Caco-2 (cell line): Measurements from ENCODE around the gene LRP5. TPM values are rescaled to one million over a fixed set of nuclear protein-coding genes. Genes with fewer than 3 reads are reported as not detected.

Experiments
- BruUV-seq: library from RNA; stranded (reverse); fragments of 400-500 nt; replicated peaks from 2 replicates; lab custom pipeline; 2021; lab: Mats Ljungman, UMichigan
- CTCF ChIA-PET: fragments of 300-600 bp; sonication (Branson Sonifier 250); formaldehyde crosslinking; loops from one replicate; lab custom pipeline; 2022; ENCODE audit warnings: antibody characterized with exemption; lab: Charles Lee
- POLR2A ChIA-PET: fragments of 300-600 bp; sonication (Branson Sonifier 250); formaldehyde crosslinking; loops from one replicate; lab custom pipeline; 2022; ENCODE audit warnings: antibody characterized with exemption; lab: Charles Lee
- DNase-seq, 2 experiments: peaks; one replicate each; pipeline versions ENCODE4 v3.0.0 to v3.0.0-alpha.2; 2020 to 2022
- H3K27me3 ChIP-seq: replicated peaks from 2 replicates; pipeline ENCODE4 v1.6.0; 2011; ENCODE audit warnings: low read length; ENCODE audit not compliant: control insufficient read depth, insufficient read depth
- H3K36me3 ChIP-seq: 2 replicates; pipeline ENCODE4 v1.5.1; 2011; ENCODE audit warnings: low read length; ENCODE audit not compliant: control insufficient read depth, insufficient read depth
- H3K4me1 ChIP-seq: fragments of 250-450 bp; sonication (Bioruptor Pico); 2 replicates; pipeline ENCODE4 v1.5.1; 2020; ENCODE audit warnings: mild to moderate bottlenecking
- H3K4me3 ChIP-seq: 2 replicates; pipeline ENCODE4 v1.5.1; 2011; ENCODE audit warnings: low read depth, mild to moderate bottlenecking, control low read depth, low read length
- H3K9me3 ChIP-seq: fragments of 250-450 bp; sonication (Bioruptor Pico); 2 replicates; pipeline ENCODE4 v1.5.1; 2020; ENCODE audit warnings: mild to moderate bottlenecking, moderate library complexity
- H3K27ac Mint-ChIP-seq: one replicate; pipeline ENCODE4 v1.8.0; 2022; ENCODE audit warnings: mixed read lengths; ENCODE audit not compliant: unreplicated experiment
- H3K27me3 Mint-ChIP-seq: one replicate; pipeline ENCODE4 v1.8.0; 2022; ENCODE audit warnings: mixed read lengths; ENCODE audit not compliant: insufficient read depth, unreplicated experiment
- H3K36me3 Mint-ChIP-seq: one replicate; pipeline ENCODE4 v1.8.0; 2022; ENCODE audit warnings: mild to moderate bottlenecking, mixed read lengths; ENCODE audit not compliant: insufficient read depth, unreplicated experiment
- H3K4me1 Mint-ChIP-seq: one replicate; pipeline ENCODE4 v1.8.0; 2022; ENCODE audit warnings: low read depth, mixed read lengths; ENCODE audit not compliant: unreplicated experiment
- H3K4me3 Mint-ChIP-seq: one replicate; pipeline ENCODE4 v1.8.0; 2022; ENCODE audit warnings: mild to moderate bottlenecking, moderate library complexity, mixed read lengths; ENCODE audit not compliant: unreplicated experiment
- H3K9me3 Mint-ChIP-seq: one replicate; pipeline ENCODE4 v1.8.0; 2022; ENCODE audit warnings: mixed read lengths; ENCODE audit not compliant: unreplicated experiment
- intact Hi-C: fragments of 100-400 bp; cut with micrococcal nuclease; formaldehyde crosslinking; loops from one replicate; pipeline ENCODE4 v1.10.0; 2022; ENCODE audit not compliant: unreplicated experiment
- total RNA-seq: library from RNA; stranded (reverse); gene quantifications from 2 replicates; pipeline ENCODE4 v1.2.3, GENCODE V29; 2022
- TF ChIP-seq, protein P1 (sequence below), 2 experiments: fragments of 200-600 bp in 1 of 2; IDR thresholded peaks; 1 replicate in 1 of 2; 2 replicates in 1 of 2; pipeline versions ENCODE4 v1.5.1 to v1.8.0; 2011 to 2022; ENCODE audit warnings: antibody characterized with exemption in 1 of 2, control low read depth in 1 of 2, inconsistent platforms in 1 of 2, low read depth in 1 of 2, low read length in 1 of 2, mild to moderate bottlenecking in 1 of 2, moderate library complexity in 1 of 2; ENCODE audit not compliant: insufficient read depth in 1 of 2, severe bottlenecking in 1 of 2, unreplicated experiment in 1 of 2

The LRP5 gene
- total RNA-seq, 1 experiment from 2014 or later = 94.3 TPM

DNA sequence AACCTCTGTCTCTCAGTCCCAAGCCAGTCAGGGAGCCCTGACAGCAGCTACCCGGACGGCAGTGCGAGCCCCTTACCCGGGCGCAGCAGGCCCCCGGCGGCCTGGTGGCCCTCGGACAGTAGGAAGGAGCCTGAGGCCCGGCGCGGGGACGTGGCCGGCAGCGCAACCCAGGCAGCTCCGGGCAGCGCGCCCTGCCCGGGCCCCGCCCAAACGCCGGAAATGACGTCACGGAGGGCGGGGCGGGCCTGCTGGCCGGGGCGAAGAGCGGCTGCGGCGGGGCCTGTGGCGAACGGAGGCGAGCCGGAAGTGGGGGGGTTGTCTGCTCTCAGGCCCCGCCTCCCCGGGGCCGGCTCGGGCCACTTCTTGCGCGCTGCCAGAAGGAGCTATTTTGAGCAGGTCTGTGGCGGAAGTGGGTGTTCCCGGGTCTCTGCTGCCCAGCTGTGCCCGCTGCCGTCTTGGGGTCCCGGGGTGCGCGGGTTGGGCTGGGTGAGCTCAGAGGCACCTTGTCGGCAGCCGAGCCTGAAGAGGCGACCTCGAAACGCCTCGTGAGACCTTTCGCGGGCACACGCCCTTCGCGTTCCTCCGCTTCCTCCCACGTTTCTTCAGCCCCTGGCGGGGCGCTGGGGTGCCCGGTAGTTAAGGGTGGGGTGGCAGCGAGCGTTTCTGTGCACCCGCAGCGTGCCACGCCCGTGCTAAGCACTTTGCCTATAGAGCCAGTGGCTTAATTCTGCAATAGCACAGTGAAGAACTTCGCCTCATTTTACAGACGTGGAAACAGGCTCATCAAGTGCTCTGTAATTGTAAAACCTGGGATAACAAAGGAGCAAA is 40.4 kb upstream of the LRP5 start, which contains the start of gene C11orf24:
TSS of gene C11orf24 (minus strand) at position 193 of the 828 bp plus-strand sequence. CDS start 8,206 bp downstream, outside the sequence.
- TF ChIP-seq, protein P1, sequence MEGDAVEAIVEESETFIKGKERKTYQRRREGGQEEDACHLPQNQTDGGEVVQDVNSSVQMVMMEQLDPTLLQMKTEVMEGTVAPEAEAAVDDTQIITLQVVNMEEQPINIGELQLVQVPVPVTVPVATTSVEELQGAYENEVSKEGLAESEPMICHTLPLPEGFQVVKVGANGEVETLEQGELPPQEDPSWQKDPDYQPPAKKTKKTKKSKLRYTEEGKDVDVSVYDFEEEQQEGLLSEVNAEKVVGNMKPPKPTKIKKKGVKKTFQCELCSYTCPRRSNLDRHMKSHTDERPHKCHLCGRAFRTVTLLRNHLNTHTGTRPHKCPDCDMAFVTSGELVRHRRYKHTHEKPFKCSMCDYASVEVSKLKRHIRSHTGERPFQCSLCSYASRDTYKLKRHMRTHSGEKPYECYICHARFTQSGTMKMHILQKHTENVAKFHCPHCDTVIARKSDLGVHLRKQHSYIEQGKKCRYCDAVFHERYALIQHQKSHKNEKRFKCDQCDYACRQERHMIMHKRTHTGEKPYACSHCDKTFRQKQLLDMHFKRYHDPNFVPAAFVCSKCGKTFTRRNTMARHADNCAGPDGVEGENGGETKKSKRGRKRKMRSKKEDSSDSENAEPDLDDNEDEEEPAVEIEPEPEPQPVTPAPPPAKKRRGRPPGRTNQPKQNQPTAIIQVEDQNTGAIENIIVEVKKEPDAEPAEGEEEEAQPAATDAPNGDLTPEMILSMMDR (IDR thresholded peaks at IDR 0.05; ENCODE audit: insufficient read depth in 1 of 2, low read depth in 1 of 2, low read length in 1 of 2, severe bottlenecking in 1 of 2, unreplicated experiment in 1 of 2) = peak in 1 of 2 experiments; percentile 10
- H3K36me3 Mint-ChIP-seq = peaks cover 29% of the 10 kb centered on the region
- peak within 1 kb of the TSS; percentile 98 for H3K27ac Mint-ChIP-seq
- POLR2A ChIA-PET = interaction anchor here (0.5 to 2.4 kb wide), 23 partner anchors 15 to 1592 kb away, joined by 3 to 43 read pairs (median 3); partner anchors contain the start of genes LRP5 and PPP6R3
- no peaks in the 10 kb centered on the region for H3K27me3 Mint-ChIP-seq
- peak within 1 kb of the TSS; percentile 93 for H3K4me3 ChIP-seq
- H3K4me1 ChIP-seq = peaks cover 33% of the 10 kb centered on the region
- peak within 1 kb of the TSS; percentile 100 for H3K4me3 Mint-ChIP-seq
- peaks cover 28% of the 10 kb centered on the region for H3K4me1 Mint-ChIP-seq
- peak; percentile 97 to 100 for DNase-seq
- peaks cover 10% of the 10 kb centered on the region for H3K36me3 ChIP-seq
- H3K27me3 ChIP-seq = no peaks in the 10 kb centered on the region
- H3K9me3 ChIP-seq = no peaks in the 10 kb centered on the region
- CTCF ChIA-PET = interaction anchor here (0.6 to 3.2 kb wide), 10 partner anchors 9 to 262 kb away, joined by 3 to 55 read pairs (median 4); partner anchors contain the start of gene ALDH3B1
- BruUV-seq = TSS peak; percentile 90
- intact Hi-C loops = loop anchor here (1.0 to 10.0 kb wide), 5 partner anchors 15 to 157 kb away; no protein-coding TSS in a partner anchor
- no peaks in the 10 kb centered on the region for H3K9me3 Mint-ChIP-seq

GRCh38 chr11:68273026-68273738 is 39.2 kb upstream of the LRP5 start:
- TF ChIP-seq, protein P1 (IDR thresholded peaks at IDR 0.05; ENCODE audit: insufficient read depth in 1 of 2, low read depth in 1 of 2, low read length in 1 of 2, severe bottlenecking in 1 of 2, unreplicated experiment in 1 of 2) = no peak
- Histone ChIP-seq H3K27me3 (no peaks in the 10 kb centered on the region), H3K36me3 (0 out of 2 replicates have a peak, but pooled peaks cover 3% of the 10 kb centered on the region), H3K4me1 (peaks cover 33% of the 10 kb centered on the region), H3K4me3 (peak overlapping the region; percentile 8; the same call in 1 of the 2 replicates), H3K9me3 (no peaks in the 10 kb centered on the region)
- DNase-seq = peak in 1 of 2 experiments; percentile 17
- Mint-ChIP-seq H3K4me3 (peak overlapping the region; percentile 100), H3K4me1 (peaks cover 28% of the 10 kb centered on the region), H3K27ac (peak overlapping the region; percentile 98), H3K9me3 (no peaks in the 10 kb centered on the region), H3K36me3 (peaks cover 29% of the 10 kb centered on the region), H3K27me3 (no peaks in the 10 kb centered on the region)
- intact Hi-C loops = loop anchor here (5.0 to 10.0 kb wide), 2 partner anchors 109 to 158 kb away; no protein-coding TSS in a partner anchor
- BruUV-seq = no TSS peak
- CTCF ChIA-PET = interaction anchor here (1.4 to 3.2 kb wide), 5 partner anchors 16 to 263 kb away, joined by 4 to 25 read pairs (median 6); partner anchors contain the start of gene ALDH3B1
- POLR2A ChIA-PET = interaction anchor here (1.1 to 1.8 kb wide), 2 partner anchors 24 to 155 kb away, joined by 3 to 43 read pairs; no protein-coding TSS in a partner anchor
